Measurements from ENCODE around the gene BACE1-AS. TPM values are rescaled to one million over a fixed set of nuclear protein-coding genes. Genes with fewer than 3 reads are reported as not detected.
A peak's percentile ranks its signal among the peaks of the same experiment; 100 is the strongest.

The BACE1-AS gene
- total RNA-seq, 1 donor from 2014 or later: 6.8 TPM

GRCh38 chr11:117313091-117313490 lies 21.9 kb downstream of the BACE1-AS start:
- no peaks in the 10 kb centered on the region for H3K27me3 ChIP-seq (ENCODE audit: insufficient read depth, low read length)
- no peak for FAIRE-seq
- Mint-ChIP-seq H3K4me3 (ENCODE audit: unreplicated experiment) (no peak overlapping the region), H3K36me3 (ENCODE audit: low read depth, unreplicated experiment) (no peaks in the 10 kb centered on the region), H3K27me3 (ENCODE audit: low read depth, unreplicated experiment) (no peaks in the 10 kb centered on the region), H3K9me3 (ENCODE audit: unreplicated experiment) (no peaks in the 10 kb centered on the region), H3K4me1 (ENCODE audit: low read depth, unreplicated experiment) (peaks cover 9% of the 10 kb centered on the region), H3K27ac (ENCODE audit: unreplicated experiment) (no peak overlapping the region)
- no peaks in the 10 kb centered on the region for H3K9me3 ChIP-seq (ENCODE audit: insufficient read depth, low read depth, low read length)
- H3K4me3 ChIP-seq (ENCODE audit: insufficient read depth, low read depth, low read length): no peak overlapping the region
- TF ChIP-seq EZH2 (IDR thresholded peaks at IDR 0.05; ENCODE audit: insufficient read depth, low read length) (no peak), CTCF (IDR thresholded peaks at IDR 0.05; ENCODE audit: insufficient read depth, low read depth, low read length) (no peak)
- H3K27ac ChIP-seq (ENCODE audit: low read depth, low read length): no peak overlapping the region
- no peak for DNase-seq (ENCODE audit: low read depth)
- peaks cover 33% of the 10 kb centered on the region for H3K79me2 ChIP-seq (ENCODE audit: insufficient read depth, low read length)
- H3K36me3 ChIP-seq (ENCODE audit: insufficient read depth, low read length): no peaks in the 10 kb centered on the region
- H2AFZ ChIP-seq (ENCODE audit: low read depth, low read length): no peak overlapping the region
- no peak overlapping the region for H3K9ac ChIP-seq (ENCODE audit: low read length)
- H4K20me1 ChIP-seq (ENCODE audit: insufficient read depth, low read length): peaks cover 28% of the 10 kb centered on the region
- H3K4me2 ChIP-seq (ENCODE audit: low read length): no peak overlapping the region
- peaks cover 13% of the 10 kb centered on the region for H3K4me1 ChIP-seq (ENCODE audit: insufficient read depth, low read length)

- TF ChIP-seq EZH2 (IDR thresholded peaks at IDR 0.05; ENCODE audit: insufficient read depth, low read length): no peak
- TF ChIP-seq CTCF (IDR thresholded peaks at IDR 0.05; ENCODE audit: insufficient read depth, low read depth, low read length): no peak
- Mint-ChIP-seq H3K27ac (ENCODE audit: unreplicated experiment) (no peak overlapping the region), H3K9me3 (ENCODE audit: unreplicated experiment) (no peaks in the 10 kb centered on the region)
These were observed 23.0 kb downstream of the BACE1-AS start for GRCh38 chr11:117313828-117314768.

GRCh38 chr11:117314840-117315239 lies 23.7 kb downstream of the BACE1-AS start:
- Mint-ChIP-seq H3K27me3 (ENCODE audit: low read depth, unreplicated experiment) (no peaks in the 10 kb centered on the region), H3K4me1 (ENCODE audit: low read depth, unreplicated experiment) (peaks cover 9% of the 10 kb centered on the region), H3K27ac (ENCODE audit: unreplicated experiment) (no peak overlapping the region), H3K36me3 (ENCODE audit: low read depth, unreplicated experiment) (no peaks in the 10 kb centered on the region), H3K9me3 (ENCODE audit: unreplicated experiment) (no peaks in the 10 kb centered on the region), H3K4me3 (ENCODE audit: unreplicated experiment) (peak overlapping the region; percentile 84)
- peaks cover 33% of the 10 kb centered on the region for H3K79me2 ChIP-seq (ENCODE audit: insufficient read depth, low read length)
- H4K20me1 ChIP-seq (ENCODE audit: insufficient read depth, low read length): peaks cover 28% of the 10 kb centered on the region
- peak overlapping the region; percentile 93 for H3K4me2 ChIP-seq (ENCODE audit: low read length)
- H3K4me1 ChIP-seq (ENCODE audit: insufficient read depth, low read length): peaks cover 15% of the 10 kb centered on the region
- no peak for FAIRE-seq
- no peaks in the 10 kb centered on the region for H3K36me3 ChIP-seq (ENCODE audit: insufficient read depth, low read length)
- H3K9me3 ChIP-seq (ENCODE audit: insufficient read depth, low read depth, low read length): no peaks in the 10 kb centered on the region
- H3K4me3 ChIP-seq (ENCODE audit: insufficient read depth, low read depth, low read length): peak overlapping the region; percentile 72
- H2AFZ ChIP-seq (ENCODE audit: low read depth, low read length): peak overlapping the region; percentile 92
- no peaks in the 10 kb centered on the region for H3K27me3 ChIP-seq (ENCODE audit: insufficient read depth, low read length)
- DNase-seq (ENCODE audit: low read depth): no peak
- peak overlapping the region; percentile 82 for H3K9ac ChIP-seq (ENCODE audit: low read length)
- TF ChIP-seq CTCF (IDR thresholded peaks at IDR 0.05; ENCODE audit: insufficient read depth, low read depth, low read length) (no peak), EZH2 (IDR thresholded peaks at IDR 0.05; ENCODE audit: insufficient read depth, low read length) (no peak)
- peak overlapping the region; percentile 1 for H3K27ac ChIP-seq (ENCODE audit: low read depth, low read length)

More at GRCh38 chr11:117313828-117314768, 23.0 kb downstream of the BACE1-AS start:
- no peaks in the 10 kb centered on the region for H3K36me3 Mint-ChIP-seq (ENCODE audit: low read depth, unreplicated experiment)
- Histone ChIP-seq H3K9ac (ENCODE audit: low read length) (peak overlapping the region; percentile 82), H3K79me2 (ENCODE audit: insufficient read depth, low read length) (peaks cover 33% of the 10 kb centered on the region), H4K20me1 (ENCODE audit: insufficient read depth, low read length) (peaks cover 28% of the 10 kb centered on the region), H3K27ac (ENCODE audit: low read depth, low read length) (no peak overlapping the region), H3K27me3 (ENCODE audit: insufficient read depth, low read length) (no peaks in the 10 kb centered on the region), H3K4me1 (ENCODE audit: insufficient read depth, low read length) (peaks cover 13% of the 10 kb centered on the region), H3K4me2 (ENCODE audit: low read length) (peak overlapping the region; percentile 93), H2AFZ (ENCODE audit: low read depth, low read length) (no peak overlapping the region), H3K4me3 (ENCODE audit: insufficient read depth, low read depth, low read length) (no peak overlapping the region), H3K9me3 (ENCODE audit: insufficient read depth, low read depth, low read length) (no peaks in the 10 kb centered on the region), H3K36me3 (ENCODE audit: insufficient read depth, low read length) (no peaks in the 10 kb centered on the region)
- peaks cover 9% of the 10 kb centered on the region for H3K4me1 Mint-ChIP-seq (ENCODE audit: low read depth, unreplicated experiment)
- H3K4me3 Mint-ChIP-seq (ENCODE audit: unreplicated experiment): peak overlapping the region; percentile 84
- DNase-seq (ENCODE audit: low read depth) (no peak), FAIRE-seq (no peak)
- H3K27me3 Mint-ChIP-seq (ENCODE audit: low read depth, unreplicated experiment): no peaks in the 10 kb centered on the region

Measured in astrocyte (in vitro differentiated cells and primary cell).